GM10266 (cell line): ENCODE results near the gene OTOG.

ENCODE experiments used
- DNase-seq: peaks from one replicate; pipeline ENCODE4 v3.0.0; 2012; ENCODE audit errors: extremely low spot score
- CTCF ChIP-seq: IDR thresholded peaks from 2 replicates; pipeline ENCODE4 v1.5.1; 2012; ENCODE audit warnings: mild to moderate bottlenecking, low read depth; ENCODE audit not compliant: control insufficient read depth, insufficient read depth; ENCODE audit errors: missing control alignments

The OTOG gene

GRCh38 chr11:17646451-17647145, 99.5 kb downstream of the OTOG start:
- TF ChIP-seq CTCF = no peak
- peak; percentile 2 for DNase-seq

- DNase-seq = no peak
- TF ChIP-seq CTCF = no peak
Observed at GRCh38 chr11:17648528-17648927, 101.5 kb downstream of the OTOG start.

GRCh38 chr11:17649261-17649660, 102.2 kb downstream of the OTOG start:
- peak; percentile 1 for DNase-seq
- TF ChIP-seq CTCF = no peak

- peak; percentile 6 for DNase-seq
- no peak for TF ChIP-seq CTCF
Observed at GRCh38 chr11:17649696-17650095, 102.6 kb downstream of the OTOG start.

- no peak for TF ChIP-seq CTCF
- peak; percentile 9 for DNase-seq
Observed at GRCh38 chr11:17650127-17650911, 103.3 kb downstream of the OTOG start.

- TF ChIP-seq CTCF = no peak
- DNase-seq = peak; percentile 3
Observed at GRCh38 chr11:17651061-17651460, 104.0 kb downstream of the OTOG start.

GRCh38 chr11:17651681-17652080, 104.6 kb downstream of the OTOG start:
- peak; percentile 5 for DNase-seq
- no peak for TF ChIP-seq CTCF
